Central memory CD8-positive, alpha-beta T cell (primary cell): ENCODE data around the gene RPS14.
A peak's percentile ranks its signal among the peaks of the same experiment; 100 is the strongest.

Experiments used
- ATAC-seq: fragments of 150-1000 bp; cut with Tn5 transposase; replicated peaks from 2 replicates; pipeline ENCODE4 v1.10.0; 2022; ENCODE audit warnings: mild to moderate bottlenecking, moderate FRiP score, moderate number of reproducible peaks; ENCODE audit not compliant: poor library complexity, severe bottlenecking; ENCODE audit errors: extremely low read depth
- DNase-seq, 2 donors: peaks; one replicate each; pipeline ENCODE4 v3.0.0; 2021; ENCODE audit warnings: low spot score in 2 of 2
- H3K27ac Mint-ChIP-seq: one replicate; pipeline ENCODE4 v1.8.0; 2022; ENCODE audit warnings: low read depth, mild to moderate bottlenecking, moderate library complexity, mixed read lengths
- H3K27me3 Mint-ChIP-seq: one replicate; pipeline ENCODE4 v1.8.0; 2022; ENCODE audit warnings: mixed read lengths
- H3K36me3 Mint-ChIP-seq: one replicate; pipeline ENCODE4 v1.8.0; 2022; ENCODE audit warnings: mild to moderate bottlenecking, moderate library complexity, mixed read lengths; ENCODE audit not compliant: insufficient read depth
- H3K4me1 Mint-ChIP-seq: one replicate; pipeline ENCODE4 v1.8.0; 2022; ENCODE audit warnings: mixed read lengths
- H3K4me3 Mint-ChIP-seq: one replicate; pipeline ENCODE4 v1.8.0; 2022; ENCODE audit warnings: mild to moderate bottlenecking, moderate library complexity, mixed read lengths
- H3K9me3 Mint-ChIP-seq: one replicate; pipeline ENCODE4 v1.8.0; 2022; ENCODE audit warnings: mixed read lengths

The RPS14 gene

DNA sequence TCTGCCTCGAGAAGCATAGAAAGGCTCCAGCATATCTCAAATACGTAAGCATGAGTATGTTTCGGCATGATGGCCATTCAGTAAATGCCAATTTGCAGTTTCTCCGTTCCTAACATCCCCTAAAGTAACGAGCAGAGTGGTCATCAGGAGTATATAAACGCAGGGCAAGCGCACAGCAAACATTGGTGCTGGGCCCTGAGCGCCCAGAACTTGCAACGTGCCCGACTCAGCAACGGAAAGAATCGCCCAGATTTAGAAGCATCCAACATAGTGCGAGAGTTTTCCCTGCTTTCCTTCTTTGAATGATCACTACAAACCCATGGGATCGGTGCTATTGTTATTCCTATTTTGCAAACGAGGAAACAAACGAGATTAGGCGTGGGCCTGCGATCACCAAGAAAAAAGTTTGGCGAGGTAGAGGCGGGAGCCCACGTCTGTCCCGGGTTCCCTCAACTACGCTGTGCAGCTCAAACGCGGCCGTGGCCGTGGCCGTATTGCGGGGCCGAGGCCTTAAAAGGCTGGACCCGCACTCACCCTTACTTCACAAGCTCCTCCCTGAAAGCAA, 505 bp downstream of the RPS14 start:
- H3K4me3 Mint-ChIP-seq = peak overlapping the region; percentile 90
- H3K4me1 Mint-ChIP-seq = peaks cover 30% of the 10 kb centered on the region
- no peaks in the 10 kb centered on the region for H3K27me3 Mint-ChIP-seq
- no peaks in the 10 kb centered on the region for H3K9me3 Mint-ChIP-seq
- peaks cover 55% of the 10 kb centered on the region for H3K36me3 Mint-ChIP-seq
- DNase-seq (no peak), ATAC-seq (peak; percentile 11)
- peak overlapping the region; percentile 99 for H3K27ac Mint-ChIP-seq

DNA sequence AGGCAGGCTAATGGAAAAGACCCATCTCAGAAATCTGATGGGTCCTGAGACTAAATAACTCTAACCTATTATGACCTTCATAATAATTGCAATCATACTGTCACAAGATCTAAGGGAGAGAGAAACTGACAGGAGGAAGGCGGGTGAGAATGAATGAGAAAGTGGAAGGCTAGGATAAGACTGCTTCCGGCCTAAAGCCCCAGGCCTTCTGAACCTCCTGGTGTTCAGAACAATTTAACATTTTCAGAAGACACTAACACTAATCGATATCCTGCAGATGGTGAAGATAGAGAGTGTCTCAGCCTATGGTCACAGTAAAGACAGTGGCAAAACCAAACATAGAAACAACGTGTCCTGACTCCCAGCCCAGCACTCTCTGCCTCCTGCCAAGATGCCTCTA, 1.2 kb downstream of the RPS14 start:
- DNase-seq = no peak
- ATAC-seq = no peak
- peaks cover 62% of the 10 kb centered on the region for H3K36me3 Mint-ChIP-seq
- peak overlapping the region; percentile 99 for H3K27ac Mint-ChIP-seq
- H3K4me1 Mint-ChIP-seq = peaks cover 30% of the 10 kb centered on the region
- H3K4me3 Mint-ChIP-seq = peak overlapping the region; percentile 90
- no peaks in the 10 kb centered on the region for H3K27me3 Mint-ChIP-seq
- H3K9me3 Mint-ChIP-seq = no peaks in the 10 kb centered on the region

GRCh38 chr5:150447188-150447587, 2.4 kb downstream of the RPS14 start:
- H3K27me3 Mint-ChIP-seq = no peaks in the 10 kb centered on the region
- H3K36me3 Mint-ChIP-seq = peaks cover 65% of the 10 kb centered on the region
- no peak for ATAC-seq
- H3K9me3 Mint-ChIP-seq = no peaks in the 10 kb centered on the region
- H3K4me1 Mint-ChIP-seq = peaks cover 30% of the 10 kb centered on the region
- H3K4me3 Mint-ChIP-seq = peak overlapping the region; percentile 90
- H3K27ac Mint-ChIP-seq = peak overlapping the region; percentile 99
- no peak for DNase-seq

- no peak for ATAC-seq
- Mint-ChIP-seq H3K4me3 (no peak overlapping the region), H3K36me3 (peaks cover 65% of the 10 kb centered on the region), H3K4me1 (peaks cover 30% of the 10 kb centered on the region), H3K27me3 (no peaks in the 10 kb centered on the region), H3K9me3 (no peaks in the 10 kb centered on the region), H3K27ac (peak overlapping the region; percentile 99)
- no peak for DNase-seq
Observed at GRCh38 chr5:150446583-150446982, 3.0 kb downstream of the RPS14 start.

DNA sequence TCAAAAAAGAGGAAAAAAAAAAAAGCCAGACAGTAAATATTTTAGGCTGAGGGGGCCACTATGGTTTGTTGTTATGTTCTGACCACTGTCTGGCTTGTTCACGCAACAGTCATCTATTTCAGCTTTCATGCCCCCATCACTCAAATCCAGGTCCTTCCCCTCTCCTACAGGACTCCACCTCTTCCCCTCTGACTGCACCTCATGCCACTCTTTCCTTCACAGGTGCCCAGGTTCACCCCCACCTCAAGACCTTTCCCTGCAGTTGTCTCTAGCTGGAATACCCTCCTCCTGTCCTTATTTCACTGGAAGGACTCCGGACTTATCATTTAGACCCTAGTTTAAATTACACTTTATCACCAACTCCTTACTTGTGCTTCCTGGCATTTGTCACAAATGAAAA, 3.5 kb downstream of the RPS14 start:
- Mint-ChIP-seq H3K36me3 (peaks cover 65% of the 10 kb centered on the region), H3K27ac (peak overlapping the region; percentile 99), H3K4me1 (peaks cover 30% of the 10 kb centered on the region), H3K9me3 (no peaks in the 10 kb centered on the region), H3K27me3 (no peaks in the 10 kb centered on the region), H3K4me3 (no peak overlapping the region)
- no peak for ATAC-seq
- DNase-seq = no peak

DNA sequence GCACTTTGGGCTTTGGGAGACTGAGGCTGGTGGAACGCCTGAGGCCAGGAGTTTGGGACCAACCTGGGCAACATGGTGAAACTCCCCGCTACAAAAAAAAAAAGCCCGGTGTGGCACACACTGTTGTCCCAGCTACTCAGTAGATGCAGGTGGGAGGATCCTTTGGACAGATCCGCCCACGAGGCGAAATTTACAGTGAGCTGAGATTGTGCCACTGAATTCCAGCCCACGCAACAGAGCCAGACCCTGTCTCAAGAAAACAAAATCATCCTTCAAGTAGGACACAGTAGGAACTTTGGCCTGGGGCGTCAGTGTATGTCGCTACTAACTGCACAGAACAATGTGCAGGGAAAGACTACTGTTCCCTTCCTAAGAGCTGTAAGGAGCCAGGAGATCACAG, 4.8 kb downstream of the RPS14 start:
- no peak overlapping the region for H3K4me3 Mint-ChIP-seq
- H3K36me3 Mint-ChIP-seq = peaks cover 64% of the 10 kb centered on the region

GRCh38 chr5:150443242-150444075, 6.1 kb downstream of the RPS14 start:
- DNase-seq (no peak), ATAC-seq (no peak)
- no peak overlapping the region for H3K4me3 Mint-ChIP-seq
- H3K27me3 Mint-ChIP-seq = no peaks in the 10 kb centered on the region
- no peaks in the 10 kb centered on the region for H3K9me3 Mint-ChIP-seq
- peaks cover 53% of the 10 kb centered on the region for H3K36me3 Mint-ChIP-seq
- H3K4me1 Mint-ChIP-seq = peaks cover 22% of the 10 kb centered on the region
- H3K27ac Mint-ChIP-seq = peak overlapping the region; percentile 33

More for the DNA sequence above, 4.8 kb downstream of the RPS14 start:
- H3K9me3 Mint-ChIP-seq = no peaks in the 10 kb centered on the region
- DNase-seq = no peak
- no peak for ATAC-seq
- H3K4me1 Mint-ChIP-seq = peaks cover 30% of the 10 kb centered on the region
- H3K27me3 Mint-ChIP-seq = no peaks in the 10 kb centered on the region
- no peak overlapping the region for H3K27ac Mint-ChIP-seq

DNA sequence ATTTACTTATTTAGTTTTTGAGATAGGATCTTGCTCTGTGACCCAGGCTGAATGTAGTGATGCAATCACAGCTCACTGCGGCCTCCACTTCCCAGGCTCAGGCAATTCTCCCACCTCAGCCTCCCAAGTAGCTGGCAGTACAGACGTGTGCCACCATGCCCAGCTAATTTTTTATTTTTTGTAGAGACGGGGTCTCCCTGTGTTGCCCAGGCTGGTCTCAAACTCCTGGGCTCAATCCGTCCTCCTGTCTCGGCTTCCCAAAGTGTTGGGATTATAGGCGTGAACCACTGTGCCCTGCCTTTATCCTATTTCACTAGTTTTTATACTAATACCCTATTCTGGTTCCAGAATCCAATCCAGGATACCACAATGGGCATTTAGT, 6.8 kb downstream of the RPS14 start:
- no peaks in the 10 kb centered on the region for H3K9me3 Mint-ChIP-seq
- H3K27ac Mint-ChIP-seq = peak overlapping the region; percentile 33
- no peak overlapping the region for H3K4me3 Mint-ChIP-seq
- ATAC-seq (no peak), DNase-seq (no peak)
- peaks cover 45% of the 10 kb centered on the region for H3K36me3 Mint-ChIP-seq
- no peaks in the 10 kb centered on the region for H3K27me3 Mint-ChIP-seq
- peaks cover 14% of the 10 kb centered on the region for H3K4me1 Mint-ChIP-seq

DNA sequence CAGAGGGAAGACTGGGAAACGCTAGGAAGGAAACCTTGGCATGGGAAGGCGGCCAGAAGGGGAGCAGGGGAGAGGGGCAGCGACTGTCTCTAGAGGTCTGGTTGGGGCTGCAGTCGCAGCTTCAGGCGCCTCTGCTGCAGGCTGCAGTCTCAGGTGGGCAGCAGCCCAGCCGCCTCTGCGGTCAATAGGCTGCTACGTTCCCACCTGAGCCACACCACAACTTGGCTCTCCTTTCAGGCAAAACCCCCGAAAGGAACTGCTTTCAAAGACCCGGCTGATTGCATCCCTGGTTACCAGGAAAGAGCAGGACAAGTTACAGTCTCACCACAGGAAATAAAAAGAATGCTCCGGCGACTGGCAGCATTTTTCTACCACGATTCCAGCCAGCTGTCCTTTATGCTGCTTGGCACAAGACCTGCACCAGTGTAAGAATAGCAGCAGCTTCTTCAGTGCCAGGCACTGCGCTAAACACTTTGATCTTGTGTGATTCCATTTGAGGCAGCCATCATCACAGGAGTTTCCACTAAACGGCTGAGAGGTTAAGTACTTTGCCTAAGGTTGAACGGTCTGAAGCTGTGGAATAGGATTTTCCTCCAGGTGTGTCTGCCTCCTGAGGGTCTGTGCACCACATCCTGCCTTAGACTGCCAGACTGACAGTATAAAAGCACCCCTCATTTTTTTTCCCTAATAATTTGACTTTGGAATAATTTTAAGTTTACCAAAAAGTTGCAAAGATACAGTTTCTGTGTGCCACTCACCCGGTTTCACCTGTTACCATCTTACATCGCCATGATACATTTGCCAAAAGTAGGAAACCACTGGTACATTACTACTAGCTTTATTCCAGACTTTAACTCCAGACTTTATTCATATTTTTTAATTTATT, 7.5 kb downstream of the RPS14 start:
- H3K27me3 Mint-ChIP-seq = no peaks in the 10 kb centered on the region
- H3K9me3 Mint-ChIP-seq = no peaks in the 10 kb centered on the region
- DNase-seq (no peak), ATAC-seq (no peak)
- H3K27ac Mint-ChIP-seq = no peak overlapping the region
- peaks cover 39% of the 10 kb centered on the region for H3K36me3 Mint-ChIP-seq
- peaks cover 11% of the 10 kb centered on the region for H3K4me1 Mint-ChIP-seq
- H3K4me3 Mint-ChIP-seq = no peak overlapping the region

- DNase-seq = no peak
- no peak for ATAC-seq
- no peaks in the 10 kb centered on the region for H3K9me3 Mint-ChIP-seq
- no peak overlapping the region for H3K4me3 Mint-ChIP-seq
- H3K36me3 Mint-ChIP-seq = peaks cover 31% of the 10 kb centered on the region
- peaks cover 7% of the 10 kb centered on the region for H3K4me1 Mint-ChIP-seq
- H3K27me3 Mint-ChIP-seq = no peaks in the 10 kb centered on the region
- peak overlapping the region; percentile 9 for H3K27ac Mint-ChIP-seq
Observed at GRCh38 chr5:150440948-150441812, 8.4 kb downstream of the RPS14 start.

- DNase-seq (no peak), ATAC-seq (no peak)
- H3K27me3 Mint-ChIP-seq = no peaks in the 10 kb centered on the region
- no peaks in the 10 kb centered on the region for H3K9me3 Mint-ChIP-seq
- peaks cover 11% of the 10 kb centered on the region for H3K36me3 Mint-ChIP-seq
- no peak overlapping the region for H3K4me3 Mint-ChIP-seq
- peaks cover 9% of the 10 kb centered on the region for H3K4me1 Mint-ChIP-seq
- H3K27ac Mint-ChIP-seq = no peak overlapping the region
Observed at GRCh38 chr5:150438873-150439546, 10.5 kb downstream of the RPS14 start.
